Measurements from ENCODE around the gene MADCAM1.

DNA sequence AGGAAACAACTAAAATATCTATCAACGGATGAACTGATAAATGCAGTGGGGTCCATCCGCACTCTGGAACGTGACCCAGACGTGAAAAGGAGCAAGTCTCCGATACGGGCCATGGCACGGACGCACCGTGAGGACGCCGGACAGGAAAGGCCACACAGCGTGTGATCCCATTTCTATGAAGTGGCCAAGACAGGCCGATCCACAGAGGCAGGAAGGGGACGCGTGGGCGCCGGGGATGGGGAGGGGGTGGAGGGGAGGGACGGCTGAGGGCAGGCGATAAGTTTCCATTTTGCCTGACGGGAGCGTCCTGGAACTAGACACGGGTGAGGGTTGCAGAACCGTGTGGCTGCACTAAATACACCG is 49.2 kb upstream of the MADCAM1 start:
- TF ChIP-seq, protein P1, sequence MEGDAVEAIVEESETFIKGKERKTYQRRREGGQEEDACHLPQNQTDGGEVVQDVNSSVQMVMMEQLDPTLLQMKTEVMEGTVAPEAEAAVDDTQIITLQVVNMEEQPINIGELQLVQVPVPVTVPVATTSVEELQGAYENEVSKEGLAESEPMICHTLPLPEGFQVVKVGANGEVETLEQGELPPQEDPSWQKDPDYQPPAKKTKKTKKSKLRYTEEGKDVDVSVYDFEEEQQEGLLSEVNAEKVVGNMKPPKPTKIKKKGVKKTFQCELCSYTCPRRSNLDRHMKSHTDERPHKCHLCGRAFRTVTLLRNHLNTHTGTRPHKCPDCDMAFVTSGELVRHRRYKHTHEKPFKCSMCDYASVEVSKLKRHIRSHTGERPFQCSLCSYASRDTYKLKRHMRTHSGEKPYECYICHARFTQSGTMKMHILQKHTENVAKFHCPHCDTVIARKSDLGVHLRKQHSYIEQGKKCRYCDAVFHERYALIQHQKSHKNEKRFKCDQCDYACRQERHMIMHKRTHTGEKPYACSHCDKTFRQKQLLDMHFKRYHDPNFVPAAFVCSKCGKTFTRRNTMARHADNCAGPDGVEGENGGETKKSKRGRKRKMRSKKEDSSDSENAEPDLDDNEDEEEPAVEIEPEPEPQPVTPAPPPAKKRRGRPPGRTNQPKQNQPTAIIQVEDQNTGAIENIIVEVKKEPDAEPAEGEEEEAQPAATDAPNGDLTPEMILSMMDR (IDR thresholded peaks at IDR 0.05 in 2 of 3, conservative IDR thresholded peaks at IDR 0.05 in 1 of 3; ENCODE audit: control insufficient read depth in 2 of 3, extremely low read depth in 1 of 3, insufficient read depth in 1 of 3, low read depth in 3 of 3, low read length in 3 of 3), result no peak
- TF ChIP-seq EZH2 (IDR thresholded peaks at IDR 0.05; ENCODE audit: borderline replicate concordance, control insufficient read depth, low read depth, low read length) (no peak), RFX5 (IDR thresholded peaks at IDR 0.05; ENCODE audit: low read depth, low read length) (no peak), BACH1 (IDR thresholded peaks at IDR 0.05; ENCODE audit: borderline replicate concordance) (no peak), RAD21 (IDR thresholded peaks at IDR 0.05; ENCODE audit: insufficient read depth, low read depth, low read length) (no peak)
